ENCODE results near the gene KCNH2. TPM values are rescaled to one million over a fixed set of nuclear protein-coding genes. Genes with fewer than 3 reads are reported as not detected.

Gene KCNH2
- total and polyA plus RNA-seq, 2 experiments from 2014 or later = 2.6 to 14.7 TPM

DNA sequence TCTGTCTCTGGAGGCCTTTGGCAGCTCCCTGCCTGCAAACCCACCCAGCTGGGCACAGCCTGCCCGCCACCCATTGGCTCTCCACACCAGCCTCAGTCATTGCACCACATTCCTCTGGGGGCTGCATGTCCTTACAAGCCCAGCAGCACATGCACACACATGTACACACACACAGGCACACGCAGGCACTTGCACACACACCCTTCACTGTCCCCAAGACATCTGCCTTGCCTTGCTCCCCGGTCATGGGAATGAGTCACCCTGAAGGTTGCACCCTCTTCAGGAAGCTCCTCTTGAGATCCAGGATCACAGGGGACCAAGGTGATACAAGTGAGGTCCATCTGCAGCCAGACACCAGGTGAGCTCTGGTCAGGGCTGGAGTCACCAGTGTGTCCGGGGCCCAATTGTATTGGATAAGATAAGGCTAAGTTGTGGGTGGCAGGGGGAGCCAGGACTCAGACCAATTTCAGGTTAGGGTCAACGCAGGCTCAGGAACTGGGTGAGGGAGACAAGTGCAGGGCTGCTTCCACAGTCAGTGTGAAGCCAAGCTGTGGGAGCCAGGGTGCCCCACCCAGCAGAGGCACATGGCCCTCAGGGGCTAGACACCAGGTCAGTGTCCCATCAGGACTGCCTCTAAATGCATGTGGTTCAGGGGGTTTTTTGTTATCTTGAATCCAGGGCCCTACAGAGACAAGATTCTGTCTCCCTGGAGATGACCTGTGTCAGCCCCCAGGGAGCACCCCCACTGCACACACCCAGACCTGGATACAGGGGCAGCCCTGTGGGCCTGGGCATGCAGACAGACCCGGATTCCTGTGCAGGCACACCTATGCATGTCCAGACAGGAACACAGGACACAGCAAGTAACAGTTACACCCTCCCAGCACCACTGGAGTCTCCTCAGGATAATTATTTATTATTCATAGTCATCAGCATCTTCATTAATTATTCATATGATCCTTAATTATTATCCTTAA, 33.8 kb downstream of the KCNH2 start:
- H3K79me2 ChIP-seq (replicated peaks; ENCODE audit: insufficient read depth) = no peaks in the 10 kb centered on the region
- H3K4me2 ChIP-seq = no peak overlapping the region
- no peaks in the 10 kb centered on the region for H3K9me2 ChIP-seq (ENCODE audit: insufficient read depth)
- TF ChIP-seq ZNF114 (CRISPR knock-in tag; IDR thresholded peaks at IDR 0.05) = no peak
- TF ChIP-seq JUNB (IDR thresholded peaks at IDR 0.05; ENCODE audit: unreplicated experiment) = no peak
- no peak for TF ChIP-seq STAT1 (IDR thresholded peaks at IDR 0.05; ENCODE audit: unreplicated experiment)
- TF ChIP-seq EZH2phosphoT487 (IDR thresholded peaks at IDR 0.05; ENCODE audit: unreplicated experiment) = no peak
- no peak for TF ChIP-seq CREB1 (CRISPR knock-in tag; IDR thresholded peaks at IDR 0.05; ENCODE audit: low read depth)
- TF ChIP-seq POLR2AphosphoS5 (IDR thresholded peaks at IDR 0.05; ENCODE audit: low read depth) = no peak
- TF ChIP-seq ZNF462 (CRISPR knock-in tag; IDR thresholded peaks at IDR 0.05) = no peak
- TF ChIP-seq ETS1 (IDR thresholded peaks at IDR 0.05) = no peak
- no peak for TF ChIP-seq NANOG (IDR thresholded peaks at IDR 0.05; ENCODE audit: borderline replicate concordance)
- no peak for TF ChIP-seq EZH2 (IDR thresholded peaks at IDR 0.05; ENCODE audit: low read depth, unreplicated experiment)
- TF ChIP-seq, protein P1, sequence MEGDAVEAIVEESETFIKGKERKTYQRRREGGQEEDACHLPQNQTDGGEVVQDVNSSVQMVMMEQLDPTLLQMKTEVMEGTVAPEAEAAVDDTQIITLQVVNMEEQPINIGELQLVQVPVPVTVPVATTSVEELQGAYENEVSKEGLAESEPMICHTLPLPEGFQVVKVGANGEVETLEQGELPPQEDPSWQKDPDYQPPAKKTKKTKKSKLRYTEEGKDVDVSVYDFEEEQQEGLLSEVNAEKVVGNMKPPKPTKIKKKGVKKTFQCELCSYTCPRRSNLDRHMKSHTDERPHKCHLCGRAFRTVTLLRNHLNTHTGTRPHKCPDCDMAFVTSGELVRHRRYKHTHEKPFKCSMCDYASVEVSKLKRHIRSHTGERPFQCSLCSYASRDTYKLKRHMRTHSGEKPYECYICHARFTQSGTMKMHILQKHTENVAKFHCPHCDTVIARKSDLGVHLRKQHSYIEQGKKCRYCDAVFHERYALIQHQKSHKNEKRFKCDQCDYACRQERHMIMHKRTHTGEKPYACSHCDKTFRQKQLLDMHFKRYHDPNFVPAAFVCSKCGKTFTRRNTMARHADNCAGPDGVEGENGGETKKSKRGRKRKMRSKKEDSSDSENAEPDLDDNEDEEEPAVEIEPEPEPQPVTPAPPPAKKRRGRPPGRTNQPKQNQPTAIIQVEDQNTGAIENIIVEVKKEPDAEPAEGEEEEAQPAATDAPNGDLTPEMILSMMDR (conservative IDR thresholded peaks at IDR 0.05; ENCODE audit: low read depth in 2 of 2) = no peak
- TF ChIP-seq, protein P2, sequence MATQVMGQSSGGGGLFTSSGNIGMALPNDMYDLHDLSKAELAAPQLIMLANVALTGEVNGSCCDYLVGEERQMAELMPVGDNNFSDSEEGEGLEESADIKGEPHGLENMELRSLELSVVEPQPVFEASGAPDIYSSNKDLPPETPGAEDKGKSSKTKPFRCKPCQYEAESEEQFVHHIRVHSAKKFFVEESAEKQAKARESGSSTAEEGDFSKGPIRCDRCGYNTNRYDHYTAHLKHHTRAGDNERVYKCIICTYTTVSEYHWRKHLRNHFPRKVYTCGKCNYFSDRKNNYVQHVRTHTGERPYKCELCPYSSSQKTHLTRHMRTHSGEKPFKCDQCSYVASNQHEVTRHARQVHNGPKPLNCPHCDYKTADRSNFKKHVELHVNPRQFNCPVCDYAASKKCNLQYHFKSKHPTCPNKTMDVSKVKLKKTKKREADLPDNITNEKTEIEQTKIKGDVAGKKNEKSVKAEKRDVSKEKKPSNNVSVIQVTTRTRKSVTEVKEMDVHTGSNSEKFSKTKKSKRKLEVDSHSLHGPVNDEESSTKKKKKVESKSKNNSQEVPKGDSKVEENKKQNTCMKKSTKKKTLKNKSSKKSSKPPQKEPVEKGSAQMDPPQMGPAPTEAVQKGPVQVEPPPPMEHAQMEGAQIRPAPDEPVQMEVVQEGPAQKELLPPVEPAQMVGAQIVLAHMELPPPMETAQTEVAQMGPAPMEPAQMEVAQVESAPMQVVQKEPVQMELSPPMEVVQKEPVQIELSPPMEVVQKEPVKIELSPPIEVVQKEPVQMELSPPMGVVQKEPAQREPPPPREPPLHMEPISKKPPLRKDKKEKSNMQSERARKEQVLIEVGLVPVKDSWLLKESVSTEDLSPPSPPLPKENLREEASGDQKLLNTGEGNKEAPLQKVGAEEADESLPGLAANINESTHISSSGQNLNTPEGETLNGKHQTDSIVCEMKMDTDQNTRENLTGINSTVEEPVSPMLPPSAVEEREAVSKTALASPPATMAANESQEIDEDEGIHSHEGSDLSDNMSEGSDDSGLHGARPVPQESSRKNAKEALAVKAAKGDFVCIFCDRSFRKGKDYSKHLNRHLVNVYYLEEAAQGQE (IDR thresholded peaks at IDR 0.05; ENCODE audit: unreplicated experiment) = no peak
- no peak for TF ChIP-seq ZNF331 (CRISPR knock-in tag; IDR thresholded peaks at IDR 0.05; ENCODE audit: low read depth)
- peaks cover 17% of the 10 kb centered on the region for H3K4me1 ChIP-seq (ENCODE audit: insufficient read depth)
- no peak overlapping the region for H3K4me3 ChIP-seq
- DNase-seq (ENCODE audit: low spot score) (no peak), ATAC-seq (no peak)
- H3K27me3 ChIP-seq (ENCODE audit: insufficient read depth) = peaks cover 15% of the 10 kb centered on the region
- Mint-ChIP-seq H3K9me3 (no peaks in the 10 kb centered on the region), H3K36me3 (ENCODE audit: low read depth) (no peaks in the 10 kb centered on the region), H3K27me3 (ENCODE audit: insufficient read depth, low read depth, poor library complexity) (peaks cover 20% of the 10 kb centered on the region), H3K4me3 (no peak overlapping the region; the same call in 2 of the 3 replicates), H3K27ac (no peak overlapping the region), H3K4me1 (peaks cover 32% of the 10 kb centered on the region)
- H3K36me3 ChIP-seq (ENCODE audit: insufficient read depth) = no peaks in the 10 kb centered on the region
- no peak overlapping the region for H2AFZ ChIP-seq
- 0 out of 2 replicates have a peak, but pooled peaks cover 3% of the 10 kb centered on the region for H3F3A ChIP-seq (replicated peaks; ENCODE audit: low read depth)
- no peaks in the 10 kb centered on the region; the same call in 1 of the 2 replicates for H4K20me1 ChIP-seq (replicated peaks; ENCODE audit: insufficient read depth)
- H3K27ac ChIP-seq (ENCODE audit: low read depth) = no peak overlapping the region

Measured in GM23338 (cell line).